Activated T-cell treated with anti-CD3 and anti-CD28 coated beads for 24 hours (primary cell): Measurements from ENCODE around the gene ZSCAN22.
A peak's percentile ranks its signal among the peaks of the same experiment; 100 is the strongest.
"Not testable (repeated sequence)": the region's sequence is repeated elsewhere in the genome, so short reads cannot be mapped to it uniquely, and the experiment has no call there.

ENCODE experiments used
- DNase-seq: peaks from one replicate; pipeline ENCODE4 v3.0.0-alpha.2; 2020; ENCODE audit warnings: low read depth

Gene ZSCAN22

DNA sequence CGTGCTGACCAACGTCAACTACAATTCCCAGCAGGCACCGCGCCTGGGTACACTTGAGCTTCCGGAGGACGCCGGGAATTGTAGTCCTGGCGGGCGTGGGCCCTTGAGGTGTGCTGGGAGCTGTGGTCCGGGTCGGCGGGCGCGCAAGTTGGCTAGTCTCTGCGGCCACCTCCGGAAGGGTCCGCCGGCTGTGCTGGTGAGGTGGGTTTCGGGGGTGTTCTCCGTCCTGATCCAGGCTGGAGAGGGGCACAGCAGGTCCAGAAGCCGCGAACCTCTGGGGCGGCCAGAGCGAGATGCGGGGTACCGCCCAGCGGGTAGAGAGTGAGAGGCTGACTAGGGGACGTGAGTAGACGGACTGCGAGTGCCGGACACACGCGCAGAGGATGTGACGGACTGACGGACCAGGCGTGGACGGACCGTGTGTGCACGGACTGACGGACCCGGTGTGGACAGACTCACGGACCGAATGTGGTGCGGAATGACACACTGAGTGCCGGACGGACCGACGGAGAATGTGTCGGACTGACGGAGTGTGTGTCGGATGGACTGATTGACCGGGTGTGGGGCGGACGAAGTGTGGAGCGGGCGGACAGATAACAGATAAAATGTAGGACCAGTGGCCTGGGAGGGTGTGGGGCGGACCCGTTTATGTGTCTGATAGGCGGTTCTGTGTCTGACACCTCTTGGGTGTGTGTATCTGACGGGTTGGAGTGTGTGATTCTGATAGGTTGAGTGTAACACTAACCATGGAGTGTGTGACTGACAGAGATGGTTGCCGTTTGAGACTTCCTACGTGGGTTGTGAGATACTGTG is at the start of gene ZSCAN22:
Gene ZSCAN22 (plus strand): TSS at position 81 of the 813 bp plus-strand sequence. CDS start 7,809 bp downstream, outside the sequence.
- DNase-seq, result peak; percentile 84

DNA sequence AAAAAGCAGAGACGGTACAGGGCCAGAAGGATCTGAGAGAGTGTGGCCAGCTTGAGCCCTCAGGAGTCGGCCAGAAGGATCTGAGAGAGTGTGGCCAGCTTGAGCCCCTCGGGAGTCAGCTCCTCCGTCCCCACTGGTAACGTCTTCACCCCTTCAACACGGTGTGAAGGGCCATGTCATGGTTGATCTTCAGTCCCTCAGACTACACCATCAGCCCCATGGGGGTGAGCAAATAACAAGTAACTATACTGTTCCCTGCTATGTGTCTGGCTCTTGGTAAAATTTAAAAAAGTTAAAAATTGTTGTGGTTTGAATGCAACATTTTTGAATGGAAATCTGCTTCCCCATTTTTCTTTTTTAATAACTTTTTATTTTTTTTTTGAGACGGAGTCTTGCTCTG is 49.6 kb upstream of the ZSCAN22 start:
- DNase-seq, result no peak

DNA sequence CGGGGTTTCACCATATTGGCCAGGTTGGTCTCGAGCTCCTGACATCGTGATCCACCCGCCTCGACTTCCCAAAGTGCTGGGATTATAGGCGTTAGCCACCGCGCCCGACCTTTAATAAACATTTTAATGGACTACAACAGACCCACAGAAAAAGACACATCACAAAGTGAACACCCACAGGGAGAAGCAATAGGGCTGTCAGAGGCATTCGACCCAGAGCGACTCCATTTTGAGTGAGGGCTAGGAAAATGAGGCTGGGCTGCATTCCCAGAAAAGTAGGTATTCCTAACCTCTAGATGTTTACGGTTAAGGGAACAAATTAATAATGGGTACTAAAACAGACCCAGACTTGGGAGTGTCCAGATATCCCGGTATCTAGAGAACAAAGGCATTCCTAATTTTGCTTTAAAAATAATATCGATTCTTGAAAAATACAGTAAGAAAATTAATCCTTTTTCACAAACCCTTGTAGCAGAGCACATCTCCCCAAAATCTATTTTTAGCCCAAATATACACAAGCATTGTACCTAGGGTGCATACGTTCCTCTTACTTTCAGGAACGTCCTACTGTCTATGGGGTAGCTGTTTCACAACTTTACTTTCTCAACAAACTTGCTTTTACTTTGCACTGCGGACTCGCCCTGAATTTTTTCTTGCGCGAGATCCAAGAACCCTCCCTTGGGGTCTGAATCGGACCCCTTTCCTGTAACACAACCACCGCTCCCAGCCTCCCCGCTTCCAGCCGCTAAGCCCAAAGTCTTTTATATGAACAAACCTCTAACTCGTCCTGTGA is 48.9 kb upstream of the ZSCAN22 start:
- no peak for DNase-seq

DNA sequence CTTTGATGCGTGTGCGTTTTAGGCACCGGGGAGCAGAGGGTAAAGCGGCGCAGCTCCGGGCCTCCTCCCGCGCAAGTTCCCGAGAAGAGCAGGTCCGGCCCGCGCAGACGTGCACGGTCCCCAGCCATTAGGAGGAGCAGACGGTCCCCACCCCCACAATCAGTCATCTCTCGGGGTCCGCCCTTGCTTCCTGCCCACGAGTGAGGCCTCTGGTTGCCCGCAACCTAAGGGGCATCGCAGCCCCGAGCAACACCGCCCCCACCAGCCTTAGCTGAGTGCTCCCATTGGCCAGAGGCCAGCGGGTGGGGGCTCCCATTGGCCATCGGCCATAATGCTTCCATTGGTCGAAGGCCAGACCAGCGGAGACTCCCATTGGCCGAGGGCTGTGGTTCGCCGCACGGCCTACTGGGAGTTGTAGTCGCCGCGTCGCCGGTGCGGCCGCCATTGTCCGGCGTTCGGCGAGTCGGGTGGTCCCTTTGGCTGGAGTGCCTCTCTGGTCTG is 48.2 kb upstream of the ZSCAN22 start, which contains the start of gene ZNF8:
Gene ZNF8 (plus strand): TSS at position 415 of the 501 bp plus-strand sequence. CDS start 127 bp downstream, outside the sequence.
- peak; percentile 96 for DNase-seq

DNA sequence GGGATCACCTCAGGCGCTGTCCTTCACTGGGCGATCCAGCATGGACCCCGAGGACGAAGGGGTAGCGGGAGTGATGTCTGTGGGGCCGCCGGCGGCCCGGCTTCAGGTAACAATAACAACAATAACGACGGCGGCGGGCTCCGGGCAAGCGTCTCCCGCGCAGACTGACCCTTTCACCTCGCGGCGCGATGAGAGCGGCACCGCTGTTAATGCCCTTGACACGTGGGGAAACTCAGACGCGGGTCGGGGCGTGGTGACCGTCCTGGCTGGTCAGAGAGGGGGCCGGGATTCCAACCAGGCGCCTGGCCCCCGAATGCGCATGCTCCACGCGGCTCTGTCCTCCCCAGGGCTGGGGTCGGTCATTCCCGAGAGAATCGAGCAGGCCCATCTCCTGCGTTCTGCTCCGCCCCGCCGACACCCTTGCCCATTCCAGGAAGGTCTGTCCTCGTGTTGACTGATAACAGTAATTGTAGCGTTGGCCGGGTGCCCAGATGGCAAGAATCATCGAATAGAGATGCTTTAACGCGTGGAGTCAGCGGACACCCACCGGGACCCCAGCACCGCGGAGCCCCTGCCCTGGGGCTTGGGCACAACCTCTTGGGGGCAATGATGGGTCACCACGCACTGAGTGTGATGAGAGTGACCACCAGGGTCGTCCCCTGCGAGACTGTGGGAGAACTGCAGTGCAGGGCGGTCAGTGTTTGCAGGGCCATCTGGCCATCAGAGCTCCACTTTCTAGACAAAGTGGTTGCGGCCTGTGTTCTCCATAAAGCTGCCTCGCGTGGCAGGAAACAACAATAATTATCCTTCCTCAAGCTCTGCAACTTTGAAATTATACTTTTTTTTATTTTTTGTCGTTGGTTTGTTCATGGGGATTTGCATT is 47.5 kb upstream of the ZSCAN22 start:
- peak; percentile 15 for DNase-seq

- DNase-seq, result no peak
These were observed 46.9 kb upstream of the ZSCAN22 start for GRCh38 chr19:58279925-58280316.

- DNase-seq, result no peak
These were observed 42.6 kb upstream of the ZSCAN22 start for GRCh38 chr19:58284199-58284598.

GRCh38 chr19:58291943-58292342 is 34.9 kb upstream of the ZSCAN22 start:
- DNase-seq, result no peak

GRCh38 chr19:58294743-58295374 is 31.9 kb upstream of the ZSCAN22 start:
- no peak for DNase-seq

GRCh38 chr19:58296104-58296503 is 30.7 kb upstream of the ZSCAN22 start:
- no peak for DNase-seq

- DNase-seq, result no peak
These were observed 26.2 kb upstream of the ZSCAN22 start for GRCh38 chr19:58300620-58301019.

GRCh38 chr19:58304255-58304654 is 22.5 kb upstream of the ZSCAN22 start:
- DNase-seq, result no peak

DNA sequence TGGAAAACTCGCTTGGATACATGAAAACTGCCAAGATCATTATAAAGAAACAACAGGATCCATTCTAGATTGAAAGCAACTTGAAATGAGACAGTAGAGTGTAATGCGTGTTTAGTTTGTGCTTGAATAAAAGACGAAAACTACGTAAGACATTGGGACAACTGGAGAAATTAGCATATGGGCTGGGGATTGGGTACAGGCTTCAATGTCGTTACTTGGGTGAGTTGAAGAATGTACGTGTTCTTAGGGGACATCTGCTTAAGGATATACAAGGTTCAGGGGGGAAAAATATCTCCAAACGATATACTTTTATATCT is 22.1 kb upstream of the ZSCAN22 start:
- no peak for DNase-seq

- DNase-seq, result peak; percentile 93
These were observed 21.5 kb upstream of the ZSCAN22 start, which contains the start of gene ERVK3-1 for GRCh38 chr19:58305065-58305931. ERVK3-1 (plus strand) TSS chr19:58305377; CDS start chr19:58312169, 6,792 bp downstream.

DNA sequence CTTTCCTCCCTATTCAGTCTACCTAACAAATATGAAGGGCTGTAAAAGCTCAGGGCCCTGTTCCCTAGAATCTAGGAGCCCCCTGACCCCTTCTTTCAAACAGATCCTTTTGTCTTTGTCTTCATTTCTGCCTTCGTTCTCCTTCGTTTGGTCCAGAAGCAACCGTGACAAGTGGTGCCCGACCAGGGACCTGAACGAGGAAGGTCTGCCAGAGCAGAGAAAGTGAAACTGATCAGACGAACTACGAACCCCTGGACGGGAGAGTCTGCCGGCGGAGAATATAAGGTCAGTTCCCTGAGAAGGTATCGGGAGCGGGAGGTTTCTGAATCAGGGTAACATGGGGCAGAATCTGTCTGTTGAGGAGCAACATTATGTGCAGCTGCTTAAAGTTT is 20.9 kb upstream of the ZSCAN22 start:
- DNase-seq, result no peak

GRCh38 chr19:58307736-58308135 is 19.1 kb upstream of the ZSCAN22 start:
- no peak for DNase-seq

DNA sequence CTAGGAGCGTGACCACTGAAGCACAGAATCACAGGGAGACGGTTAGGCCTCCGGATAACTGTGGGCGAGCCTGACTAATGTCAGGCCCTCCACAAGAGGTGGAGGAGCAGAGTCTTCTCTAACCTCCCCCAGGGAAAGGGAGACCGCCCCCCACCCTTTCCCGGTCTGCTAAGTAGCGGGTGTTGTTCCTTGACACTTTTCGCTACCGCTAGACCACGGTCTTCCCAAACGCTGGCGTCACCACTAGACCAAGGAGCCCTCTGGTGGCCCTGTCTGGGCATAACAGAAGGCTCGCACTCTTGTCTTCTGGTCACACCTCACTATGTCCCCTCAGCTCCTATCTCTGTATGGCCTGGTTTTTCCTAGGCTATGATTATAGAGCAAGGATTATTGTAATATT is 16.1 kb upstream of the ZSCAN22 start:
- DNase-seq, result not testable (repeated sequence)

- no peak for DNase-seq
These were observed 15.4 kb upstream of the ZSCAN22 start for GRCh38 chr19:58311345-58311865.

GRCh38 chr19:58315580-58315979 is 11.2 kb upstream of the ZSCAN22 start:
- no peak for DNase-seq

GRCh38 chr19:58317476-58318072 is 9.2 kb upstream of the ZSCAN22 start:
- DNase-seq, result no peak
